DOHH2 (cell line): ENCODE results near the gene COPG1.

Experiments
- H3F3A ChIP-seq: fragments of 200-600 bp; sonication (generic), shearing (Covaris generic); 2 replicates; pipeline ENCODE4 v1.6.0; 2016; ENCODE audit warnings: antibody characterized with exemption, mild to moderate bottlenecking; ENCODE audit not compliant: control insufficient read depth, insufficient read depth
- H3K27ac ChIP-seq: fragments of 200-600 bp; sonication (generic); 2 replicates; pipeline ENCODE4 v1.5.1; 2014; ENCODE audit warnings: low read depth, mild to moderate bottlenecking, low read length, moderate library complexity
- H3K27me3 ChIP-seq: fragments of 200-600 bp; sonication (generic); 2 replicates; pipeline ENCODE4 v1.6.1; 2014; ENCODE audit warnings: mild to moderate bottlenecking, low read length, mixed read lengths; ENCODE audit not compliant: control insufficient read depth
- H3K36me3 ChIP-seq: fragments of 200-600 bp; sonication (generic); 2 replicates; pipeline ENCODE4 v1.6.1; 2014; ENCODE audit warnings: mild to moderate bottlenecking, low read length, moderate library complexity, mixed read lengths; ENCODE audit not compliant: control insufficient read depth
- H3K4me1 ChIP-seq: fragments of 200-600 bp; sonication (generic); 2 replicates; pipeline ENCODE4 v1.6.1; 2014; ENCODE audit warnings: mild to moderate bottlenecking, low read length, mixed read lengths; ENCODE audit not compliant: control insufficient read depth
- H3K4me2 ChIP-seq: fragments of 200-600 bp; sonication (generic); 2 replicates; pipeline ENCODE4 v1.6.0; 2014; ENCODE audit warnings: mild to moderate bottlenecking, low read length, moderate library complexity
- H3K4me3 ChIP-seq: fragments of 200-600 bp; sonication (generic); 2 replicates; pipeline ENCODE4 v1.5.1; 2014; ENCODE audit warnings: mild to moderate bottlenecking, low read length, mixed read lengths
- H3K79me2 ChIP-seq: fragments of 200-600 bp; sonication (generic); 2 replicates; pipeline ENCODE4 v1.6.1; 2014; ENCODE audit warnings: mild to moderate bottlenecking, low read length, mixed read lengths; ENCODE audit not compliant: control insufficient read depth
- H3K9me2 ChIP-seq: fragments of 200-600 bp; sonication (generic); replicated peaks from 2 replicates; pipeline ENCODE4 v1.6.1; 2014; ENCODE audit warnings: mild to moderate bottlenecking, low read length, mixed read lengths; ENCODE audit not compliant: control insufficient read depth
- H3K9me3 ChIP-seq: fragments of 200-600 bp; sonication (generic); 2 replicates; pipeline ENCODE4 v1.6.1; 2014; ENCODE audit warnings: antibody characterized with exemption, low read length, mixed read lengths; ENCODE audit not compliant: control insufficient read depth, insufficient read depth
- H4K20me1 ChIP-seq: fragments of 200-600 bp; sonication (generic); 2 replicates; pipeline ENCODE4 v1.6.0; 2014; ENCODE audit warnings: low read depth, mild to moderate bottlenecking, antibody characterized with exemption, low read length, moderate library complexity; ENCODE audit not compliant: control insufficient read depth, insufficient read depth
- CTCF ChIP-seq: fragments of 200-600 bp; sonication (generic); IDR thresholded peaks from one replicate; pipeline ENCODE4 v1.5.1; 2014; ENCODE audit warnings: antibody characterized with exemption, mild to moderate bottlenecking, low read depth, low read length; ENCODE audit not compliant: poor library complexity, severe bottlenecking
- EZH2phosphoT487 ChIP-seq: fragments of 200-600 bp; sonication (generic); IDR thresholded peaks from 2 replicates; pipeline ENCODE4 v1.6.1; 2017; ENCODE audit warnings: borderline replicate concordance, mild to moderate bottlenecking, antibody characterized with exemption, low read length, moderate library complexity, mixed read lengths

Gene COPG1

GRCh38 chr3:129326138-129326537 is 76.7 kb downstream of the COPG1 start:
- Histone ChIP-seq H3K27me3 (peaks cover 11% of the 10 kb centered on the region), H3K36me3 (no peaks in the 10 kb centered on the region), H3K9me3 (no peaks in the 10 kb centered on the region), H3K4me3 (no peak overlapping the region), H3K4me2 (no peak overlapping the region), H4K20me1 (no peaks in the 10 kb centered on the region), H3F3A (no peaks in the 10 kb centered on the region), H3K9me2 (no peaks in the 10 kb centered on the region), H3K27ac (no peak overlapping the region), H3K4me1 (0 out of 2 replicates have a peak, but pooled peaks cover 2% of the 10 kb centered on the region), H3K79me2 (no peaks in the 10 kb centered on the region)
- TF ChIP-seq EZH2phosphoT487, result no peak
- no peak for TF ChIP-seq CTCF

- TF ChIP-seq EZH2phosphoT487, result no peak
- TF ChIP-seq CTCF, result no peak
- no peaks in the 10 kb centered on the region for H3K79me2 ChIP-seq
- H3K4me3 ChIP-seq, result no peak overlapping the region
- no peak overlapping the region for H3K4me2 ChIP-seq
- no peaks in the 10 kb centered on the region for H3K9me3 ChIP-seq
- peaks cover 13% of the 10 kb centered on the region for H3K27me3 ChIP-seq
- no peak overlapping the region for H3K27ac ChIP-seq
- H3F3A ChIP-seq, result no peaks in the 10 kb centered on the region
- H4K20me1 ChIP-seq, result no peaks in the 10 kb centered on the region
- no peaks in the 10 kb centered on the region for H3K36me3 ChIP-seq
- H3K9me2 ChIP-seq, result no peaks in the 10 kb centered on the region
- H3K4me1 ChIP-seq, result 0 out of 2 replicates have a peak, but pooled peaks cover 2% of the 10 kb centered on the region
These were observed 77.2 kb downstream of the COPG1 start for GRCh38 chr3:129326595-129326994.
